ENCODE results near the gene RAB37.

Gene RAB37

GRCh38 chr17:74785096-74785980, 48.3 kb downstream of the RAB37 start:
- no peak for DNase-seq (ENCODE audit: low spot score in 2 of 2)
- H3K36me3 Mint-ChIP-seq: peaks cover 44% of the 10 kb centered on the region
- H3K4me3 Mint-ChIP-seq: no peak overlapping the region
- H3K9me3 Mint-ChIP-seq: no peaks in the 10 kb centered on the region
- peak overlapping the region; percentile 34 for H3K27ac Mint-ChIP-seq
- peak; percentile 64 for ATAC-seq
- H3K4me1 Mint-ChIP-seq: peaks cover 39% of the 10 kb centered on the region

DNA sequence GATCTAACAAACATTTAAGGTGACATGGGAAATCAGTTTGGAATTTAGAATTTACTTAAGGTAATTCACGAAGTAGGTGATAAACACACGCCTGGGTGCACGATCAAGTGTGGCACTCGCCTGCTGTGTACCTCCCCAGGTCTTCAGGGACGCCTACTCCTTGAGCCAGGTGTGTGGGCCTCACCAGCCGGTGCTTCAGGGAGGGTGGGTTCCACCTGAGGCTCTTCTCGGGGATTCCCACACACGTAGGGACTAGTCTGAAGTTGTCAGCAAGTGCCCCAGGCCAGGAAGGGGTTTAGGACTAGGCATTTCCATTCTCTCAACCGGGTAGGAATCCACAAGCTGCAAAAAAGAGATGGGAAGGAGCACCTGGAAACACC, 48.9 kb downstream of the RAB37 start:
- ATAC-seq (no peak), DNase-seq (ENCODE audit: low spot score in 2 of 2) (no peak)
- Mint-ChIP-seq H3K4me3 (no peak overlapping the region), H3K9me3 (no peaks in the 10 kb centered on the region), H3K36me3 (peaks cover 45% of the 10 kb centered on the region), H3K4me1 (peaks cover 39% of the 10 kb centered on the region), H3K27ac (no peak overlapping the region)

DNA sequence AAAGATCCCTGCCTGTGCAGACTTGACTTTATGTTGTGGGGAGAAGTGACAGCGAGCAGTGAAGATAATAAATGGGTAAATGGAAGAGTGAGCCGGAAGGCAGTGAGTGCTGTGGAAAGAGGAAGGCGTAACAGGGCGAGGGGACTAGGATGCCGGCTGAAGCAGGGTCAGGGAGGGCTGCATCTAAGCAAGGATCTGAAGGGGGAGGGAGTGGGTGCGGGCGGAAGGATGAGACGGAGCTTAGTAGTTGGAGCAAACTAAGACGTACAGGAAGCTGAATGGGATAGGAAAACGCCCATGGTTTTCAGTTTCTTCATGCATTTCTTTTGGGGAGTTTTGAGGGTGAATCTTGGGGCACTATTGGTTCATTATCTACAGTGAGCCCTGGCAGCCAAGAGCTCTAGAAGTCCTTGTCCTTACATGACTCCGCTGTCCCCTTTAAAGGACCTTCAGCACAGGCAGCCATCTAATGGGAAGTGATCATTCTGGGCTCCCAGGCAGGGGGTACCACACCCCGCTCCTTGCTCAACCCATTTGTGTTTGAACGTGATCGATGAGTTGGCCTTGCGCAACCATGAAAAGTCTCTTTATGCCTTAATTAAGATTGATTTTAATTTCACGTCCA, 49.5 kb downstream of the RAB37 start:
- no peak overlapping the region for H3K27ac Mint-ChIP-seq
- peaks cover 39% of the 10 kb centered on the region for H3K4me1 Mint-ChIP-seq
- peaks cover 48% of the 10 kb centered on the region for H3K36me3 Mint-ChIP-seq
- DNase-seq (ENCODE audit: low spot score in 2 of 2) (no peak), ATAC-seq (no peak)
- H3K9me3 Mint-ChIP-seq: no peaks in the 10 kb centered on the region
- H3K4me3 Mint-ChIP-seq: no peak overlapping the region

GRCh38 chr17:74790161-74791058, 53.4 kb downstream of the RAB37 start:
- H3K4me1 Mint-ChIP-seq: peaks cover 19% of the 10 kb centered on the region
- H3K27ac Mint-ChIP-seq: no peak overlapping the region
- DNase-seq (ENCODE audit: low spot score in 2 of 2) (no peak), ATAC-seq (no peak)
- no peaks in the 10 kb centered on the region for H3K9me3 Mint-ChIP-seq
- H3K4me3 Mint-ChIP-seq: no peak overlapping the region
- H3K36me3 Mint-ChIP-seq: peaks cover 54% of the 10 kb centered on the region

GRCh38 chr17:74792586-74793105, 55.6 kb downstream of the RAB37 start:
- Mint-ChIP-seq H3K9me3 (no peaks in the 10 kb centered on the region), H3K27ac (no peak overlapping the region), H3K4me3 (no peak overlapping the region), H3K4me1 (peaks cover 17% of the 10 kb centered on the region), H3K36me3 (peaks cover 68% of the 10 kb centered on the region)
- DNase-seq (ENCODE audit: low spot score in 2 of 2): no peak
- ATAC-seq: no peak

GRCh38 chr17:74795327-74796020, 58.4 kb downstream of the RAB37 start:
- Mint-ChIP-seq H3K27ac (no peak overlapping the region), H3K4me1 (peaks cover 13% of the 10 kb centered on the region), H3K4me3 (no peak overlapping the region), H3K36me3 (peaks cover 51% of the 10 kb centered on the region), H3K9me3 (no peaks in the 10 kb centered on the region)
- ATAC-seq: no peak
- no peak for DNase-seq (ENCODE audit: low spot score in 2 of 2)

DNA sequence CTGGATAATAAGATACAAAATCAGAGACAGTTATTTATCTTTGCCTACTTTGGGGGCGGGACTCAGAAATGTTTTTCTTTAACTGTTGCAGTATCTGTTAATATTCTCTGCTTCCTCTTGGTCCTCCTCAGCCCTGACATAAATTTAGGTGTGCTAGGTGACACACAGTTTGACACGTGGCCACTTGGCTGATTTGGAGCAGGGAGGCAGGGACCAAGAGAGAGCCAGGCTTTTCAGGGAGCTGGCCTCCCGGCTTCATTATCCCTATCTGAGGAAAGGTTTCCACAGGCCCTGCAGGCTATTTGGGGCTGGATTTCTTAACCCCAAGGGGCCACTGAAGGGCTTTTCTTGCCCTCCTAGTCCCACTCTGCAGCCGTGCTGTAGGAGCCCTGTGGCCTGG, 59.2 kb downstream of the RAB37 start:
- Mint-ChIP-seq H3K4me3 (no peak overlapping the region), H3K4me1 (peaks cover 6% of the 10 kb centered on the region), H3K27ac (no peak overlapping the region), H3K9me3 (no peaks in the 10 kb centered on the region), H3K36me3 (peaks cover 49% of the 10 kb centered on the region)
- DNase-seq (ENCODE audit: low spot score in 2 of 2) (no peak), ATAC-seq (no peak)

- no peaks in the 10 kb centered on the region for H3K4me1 Mint-ChIP-seq
- H3K27ac Mint-ChIP-seq: no peak overlapping the region
- no peaks in the 10 kb centered on the region for H3K9me3 Mint-ChIP-seq
- H3K4me3 Mint-ChIP-seq: no peak overlapping the region
- no peak for ATAC-seq
- no peak for DNase-seq (ENCODE audit: low spot score in 2 of 2)
- peaks cover 45% of the 10 kb centered on the region for H3K36me3 Mint-ChIP-seq
Observed at GRCh38 chr17:74796866-74797265, 59.8 kb downstream of the RAB37 start.

Measured in stimulated activated effector memory CD8-positive, alpha-beta T cell treated with anti-CD3 and anti-CD28 coated beads, Interleukin-12 subunit alpha, Interleukin-12 subunit beta, amount 100 ng/mL, for 72 hours (primary cell).